Measurements from ENCODE around the gene SPEF1. TPM values are rescaled to one million over a fixed set of nuclear protein-coding genes. Genes with fewer than 3 reads are reported as not detected.

Gene SPEF1
- total RNA-seq, 2 donors from 2014 or later = 0.35 to 0.44 TPM

GRCh38 chr20:3758566-3758965 lies 22.7 kb downstream of the SPEF1 start:
- Histone ChIP-seq H3K27me3 (ENCODE audit: control insufficient read depth, insufficient read depth, low read length, poor library complexity, severe bottlenecking) (no peaks in the 10 kb centered on the region), H3K9ac (ENCODE audit: extremely low read depth, low read length, poor library complexity, severe bottlenecking) (no peak overlapping the region), H3K9me3 (ENCODE audit: control insufficient read depth, low read length) (no peaks in the 10 kb centered on the region), H3K27ac (ENCODE audit: low read depth, low read length) (no peak overlapping the region), H3K36me3 (ENCODE audit: control insufficient read depth, insufficient read depth, low read length) (peaks cover 8% of the 10 kb centered on the region), H3K4me1 (ENCODE audit: control insufficient read depth, insufficient read depth, low read length) (no peaks in the 10 kb centered on the region), H3K4me3 (ENCODE audit: low read length) (no peak overlapping the region)
- Mint-ChIP-seq H3K27ac (no peak overlapping the region), H3K4me3 (no peak overlapping the region), H3K9me3 (no peaks in the 10 kb centered on the region), H3K36me3 (ENCODE audit: low read depth) (peaks cover 15% of the 10 kb centered on the region), H3K4me1 (no peaks in the 10 kb centered on the region), H3K27me3 (ENCODE audit: insufficient read depth) (no peaks in the 10 kb centered on the region)
- 94 to 100% methylated on average over 5 to 10 of the region's 11 CpGs for WGBS, 2 experiments (ENCODE audit: insufficient coverage in 1 of 2, insufficient read length in 1 of 2)
- peak; percentile 26 for DNase-seq
- TF ChIP-seq CTCF (conservative IDR thresholded peaks at IDR 0.05) = no peak

GRCh38 chr20:3757268-3757667 lies 24.0 kb downstream of the SPEF1 start:
- DNase-seq = no peak

GRCh38 chr20:3755814-3756480 lies 25.3 kb downstream of the SPEF1 start:
- H3K4me1 ChIP-seq (ENCODE audit: control insufficient read depth, insufficient read depth, low read length) = no peaks in the 10 kb centered on the region
- no peak for TF ChIP-seq CTCF (conservative IDR thresholded peaks at IDR 0.05)
- H3K4me1 Mint-ChIP-seq = peaks cover 4% of the 10 kb centered on the region
- no peak overlapping the region for H3K27ac ChIP-seq (ENCODE audit: low read depth, low read length)
- peaks cover 21% of the 10 kb centered on the region for H3K27me3 Mint-ChIP-seq (ENCODE audit: insufficient read depth)
- no peak overlapping the region for H3K27ac Mint-ChIP-seq
- no peak overlapping the region for H3K9ac ChIP-seq (ENCODE audit: extremely low read depth, low read length, poor library complexity, severe bottlenecking)
- peaks cover 11% of the 10 kb centered on the region for H3K36me3 Mint-ChIP-seq (ENCODE audit: low read depth)
- no peaks in the 10 kb centered on the region for H3K9me3 Mint-ChIP-seq
- DNase-seq = peak; percentile 23
- H3K4me3 ChIP-seq (ENCODE audit: low read length) = no peak overlapping the region
- peaks cover 8% of the 10 kb centered on the region for H3K36me3 ChIP-seq (ENCODE audit: control insufficient read depth, insufficient read depth, low read length)
- H3K27me3 ChIP-seq (ENCODE audit: control insufficient read depth, insufficient read depth, low read length, poor library complexity, severe bottlenecking) = peaks cover 21% of the 10 kb centered on the region
- WGBS, 2 experiments (ENCODE audit: insufficient coverage in 1 of 2, insufficient read length in 1 of 2) = 86 to 87% methylated on average over 4 to 5 of the region's 5 CpGs
- H3K4me3 Mint-ChIP-seq = no peak overlapping the region
- no peaks in the 10 kb centered on the region for H3K9me3 ChIP-seq (ENCODE audit: control insufficient read depth, low read length)

More at GRCh38 chr20:3757268-3757667, 24.0 kb downstream of the SPEF1 start:
- H3K4me1 Mint-ChIP-seq = peaks cover 3% of the 10 kb centered on the region
- peaks cover 8% of the 10 kb centered on the region for H3K27me3 Mint-ChIP-seq (ENCODE audit: insufficient read depth)
- Histone ChIP-seq H3K27me3 (ENCODE audit: control insufficient read depth, insufficient read depth, low read length, poor library complexity, severe bottlenecking) (peaks cover 7% of the 10 kb centered on the region), H3K9me3 (ENCODE audit: control insufficient read depth, low read length) (no peaks in the 10 kb centered on the region), H3K9ac (ENCODE audit: extremely low read depth, low read length, poor library complexity, severe bottlenecking) (no peak overlapping the region), H3K36me3 (ENCODE audit: control insufficient read depth, insufficient read depth, low read length) (peaks cover 8% of the 10 kb centered on the region), H3K27ac (ENCODE audit: low read depth, low read length) (no peak overlapping the region), H3K4me1 (ENCODE audit: control insufficient read depth, insufficient read depth, low read length) (no peaks in the 10 kb centered on the region), H3K4me3 (ENCODE audit: low read length) (no peak overlapping the region)
- no peak overlapping the region for H3K4me3 Mint-ChIP-seq
- H3K9me3 Mint-ChIP-seq = no peaks in the 10 kb centered on the region
- no peak for TF ChIP-seq CTCF (conservative IDR thresholded peaks at IDR 0.05)
- H3K36me3 Mint-ChIP-seq (ENCODE audit: low read depth) = peaks cover 15% of the 10 kb centered on the region
- H3K27ac Mint-ChIP-seq = no peak overlapping the region
- WGBS, 2 experiments (ENCODE audit: insufficient coverage in 1 of 2, insufficient read length in 1 of 2) = 100% methylated on average over 1 of the region's 2 CpGs; no CpG with 5 or more reads in 1 of the 2 experiments
